GM23338 (cell line): Measurements from ENCODE around the gene FBF1. TPM values are rescaled to one million over a fixed set of nuclear protein-coding genes. Genes with fewer than 3 reads are reported as not detected.

Experiments used
- ATAC-seq: fragments of 200-7000 bp; cut with Tn5 transposase; 3 replicates; pipeline ENCODE4 v1.9.1; 2020
- DNase-seq: peaks from one replicate; pipeline ENCODE4 v3.0.0-alpha.2; 2015; ENCODE audit warnings: low spot score
- H2AFZ ChIP-seq: fragments of 200-600 bp; sonication (generic); 2 replicates; pipeline ENCODE4 v1.8.0; 2016; ENCODE audit warnings: antibody characterized with exemption, mild to moderate bottlenecking, moderate library complexity
- H3F3A ChIP-seq: fragments of 200-600 bp; sonication (generic); replicated peaks from 2 replicates; pipeline ENCODE4 v1.8.0; 2017; ENCODE audit warnings: antibody characterized with exemption, mixed run types, low read depth
- H3K27ac ChIP-seq: fragments of 200-600 bp; sonication (generic); 2 replicates; pipeline ENCODE4 v1.6.1; 2016; ENCODE audit warnings: low read depth
- H3K27me3 ChIP-seq: fragments of 200-600 bp; sonication (generic); 2 replicates; pipeline ENCODE4 v1.8.0; 2016; ENCODE audit warnings: mild to moderate bottlenecking, mixed run types, moderate library complexity; ENCODE audit not compliant: insufficient read depth
- H3K36me3 ChIP-seq: fragments of 200-600 bp; sonication (generic); 2 replicates; pipeline ENCODE4 v1.8.0; 2016; ENCODE audit warnings: mild to moderate bottlenecking; ENCODE audit not compliant: insufficient read depth
- H3K4me1 ChIP-seq: fragments of 200-600 bp; sonication (generic); 2 replicates; pipeline ENCODE4 v1.8.0; 2016; ENCODE audit warnings: mild to moderate bottlenecking, moderate library complexity; ENCODE audit not compliant: insufficient read depth
- H3K4me2 ChIP-seq: fragments of 200-600 bp; sonication (generic); 2 replicates; pipeline ENCODE4 v1.7.1; 2017; ENCODE audit warnings: mixed run types
- H3K4me3 ChIP-seq: fragments of 200-600 bp; sonication (generic); 2 replicates; pipeline ENCODE4 v1.6.1; 2016; ENCODE audit warnings: mixed run types
- H3K79me2 ChIP-seq: fragments of 200-600 bp; sonication (generic); replicated peaks from 2 replicates; pipeline ENCODE4 v1.8.0; 2017; ENCODE audit warnings: mild to moderate bottlenecking; ENCODE audit not compliant: insufficient read depth
- H3K9me2 ChIP-seq: fragments of 200-600 bp; sonication (generic); 2 replicates; pipeline ENCODE4 v1.8.0; 2017; ENCODE audit not compliant: insufficient read depth
- H4K20me1 ChIP-seq: fragments of 200-600 bp; sonication (generic); replicated peaks from 2 replicates; pipeline ENCODE4 v1.8.0; 2017; ENCODE audit warnings: mild to moderate bottlenecking; ENCODE audit not compliant: insufficient read depth
- H3K27ac Mint-ChIP-seq: 2 replicates; pipeline ENCODE4 v1.8.0; 2020; ENCODE audit warnings: inconsistent platforms, mild to moderate bottlenecking, moderate library complexity, mixed read lengths
- H3K27me3 Mint-ChIP-seq: 3 replicates; pipeline ENCODE4 v1.8.0; 2022; ENCODE audit warnings: low read depth, mild to moderate bottlenecking, moderate library complexity, mixed read lengths, inconsistent platforms; ENCODE audit not compliant: insufficient read depth, poor library complexity
- H3K36me3 Mint-ChIP-seq: 3 replicates; pipeline ENCODE4 v1.8.0; 2021; ENCODE audit warnings: low read depth, mild to moderate bottlenecking, inconsistent platforms, moderate library complexity, mixed read lengths
- H3K4me1 Mint-ChIP-seq: 3 replicates; pipeline ENCODE4 v1.8.0; 2020; ENCODE audit warnings: mild to moderate bottlenecking, inconsistent platforms, mixed read lengths
- H3K4me3 Mint-ChIP-seq: 3 replicates; pipeline ENCODE4 v1.8.0; 2021; ENCODE audit warnings: moderate library complexity, mild to moderate bottlenecking, inconsistent platforms, mixed read lengths
- H3K9me3 Mint-ChIP-seq: 3 replicates; pipeline ENCODE4 v1.8.0; 2020; ENCODE audit warnings: moderate library complexity, mild to moderate bottlenecking, inconsistent platforms, mixed read lengths
- CREB1 ChIP-seq: fragments of 250-450 bp; sonication (Bioruptor Pico); IDR thresholded peaks from 2 replicates; pipeline ENCODE4 v1.5.0; 2020; ENCODE audit warnings: low read depth, mild to moderate bottlenecking, moderate library complexity
- ETS1 ChIP-seq: IDR thresholded peaks from 2 replicates; pipeline ENCODE4 v1.6.1; 2016; ENCODE audit warnings: antibody characterized with exemption
- EZH2 ChIP-seq: fragments of 200-600 bp; sonication (generic); IDR thresholded peaks from one replicate; pipeline ENCODE4 v1.8.0; 2017; ENCODE audit warnings: antibody characterized with exemption, mild to moderate bottlenecking, low read depth; ENCODE audit not compliant: unreplicated experiment
- EZH2phosphoT487 ChIP-seq: fragments of 200-600 bp; sonication (generic); IDR thresholded peaks from one replicate; pipeline ENCODE4 v1.8.1; 2018; ENCODE audit warnings: antibody characterized with exemption; ENCODE audit not compliant: unreplicated experiment
- POLR2AphosphoS5 ChIP-seq: IDR thresholded peaks from 2 replicates; pipeline ENCODE4 v1.6.1; 2016; ENCODE audit warnings: antibody characterized with exemption, low read depth
- STAT1 ChIP-seq: IDR thresholded peaks from one replicate; pipeline ENCODE4 v1.6.1; 2016; ENCODE audit warnings: antibody characterized with exemption; ENCODE audit not compliant: unreplicated experiment
- ZNF114 ChIP-seq: fragments of 250-450 bp; sonication (Bioruptor Pico); IDR thresholded peaks from 2 replicates; pipeline ENCODE4 v1.5.0; 2020; ENCODE audit warnings: mild to moderate bottlenecking, moderate library complexity
- ZNF331 ChIP-seq: fragments of 250-450 bp; sonication (Bioruptor Pico); IDR thresholded peaks from 2 replicates; pipeline ENCODE4 v1.5.0; 2020; ENCODE audit warnings: low read depth, mild to moderate bottlenecking, moderate library complexity
- ZNF462 ChIP-seq: fragments of 250-450 bp; sonication (Bioruptor Pico); IDR thresholded peaks from 2 replicates; pipeline ENCODE4 v1.5.0; 2020; ENCODE audit warnings: mild to moderate bottlenecking, moderate library complexity
- polyA plus RNA-seq: library from polyadenylated mRNA; unstranded; fragments of >200 nt; fragmentation: Nextera tagmentation; extraction: Ambion mirVana; gene quantifications from 2 replicates; pipeline ENCODE4 v1.2.1, GENCODE V29; 2016
- total RNA-seq: library from RNA; depleted of rRNA; stranded (reverse); fragments of >200 nt; shearing (Covaris generic); gene quantifications from 2 replicates; pipeline ENCODE4 v1.2.3, GENCODE V29; 2014

The FBF1 gene
- total and polyA plus RNA-seq, 2 experiments from 2014 or later: 8.8 to 11.8 TPM

GRCh38 chr17:75873587-75874322 lies 67.1 kb downstream of the FBF1 start:
- Histone ChIP-seq H3K4me2 (no peak overlapping the region), H3K27ac (no peak overlapping the region), H3K9me2 (no peaks in the 10 kb centered on the region), H4K20me1 (no peaks in the 10 kb centered on the region), H2AFZ (no peak overlapping the region), H3K4me3 (no peak overlapping the region), H3F3A (peaks cover 17% of the 10 kb centered on the region), H3K36me3 (no peaks in the 10 kb centered on the region), H3K27me3 (peaks cover 27% of the 10 kb centered on the region), H3K79me2 (no peaks in the 10 kb centered on the region), H3K4me1 (peaks cover 16% of the 10 kb centered on the region; the same call in 1 of the 2 replicates)
- TF ChIP-seq ZNF331 (CRISPR knock-in tag) (no peak), CREB1 (CRISPR knock-in tag) (no peak), EZH2 (no peak), POLR2AphosphoS5 (no peak), STAT1 (no peak), ZNF462 (CRISPR knock-in tag) (no peak), ZNF114 (CRISPR knock-in tag) (no peak), ETS1 (no peak), EZH2phosphoT487 (no peak)
- H3K4me3 Mint-ChIP-seq: no peak overlapping the region
- no peaks in the 10 kb centered on the region for H3K9me3 Mint-ChIP-seq
- H3K27me3 Mint-ChIP-seq: peaks cover 32% of the 10 kb centered on the region
- no peak overlapping the region for H3K27ac Mint-ChIP-seq
- ATAC-seq: no peak
- no peaks in the 10 kb centered on the region; the same call in 2 of the 3 replicates for H3K36me3 Mint-ChIP-seq
- peaks cover 27% of the 10 kb centered on the region for H3K4me1 Mint-ChIP-seq
- no peak for DNase-seq
